Measurements from ENCODE around the gene FBXO7.

FBXO7 gene

GRCh38 chr22:32528984-32529982 is 54.7 kb downstream of the FBXO7 start:
- Histone ChIP-seq H4K20me1 (ENCODE audit: insufficient read depth) (no peaks in the 10 kb centered on the region), H3K4me2 (peak overlapping the region; percentile 33; the same call in 1 of the 2 replicates), H3K4me1 (ENCODE audit: low read depth, poor library complexity, severe bottlenecking) (peaks cover 15% of the 10 kb centered on the region), H2AFZ (ENCODE audit: low read depth) (peak overlapping the region; percentile 57), H3K27ac (no peak overlapping the region), H3K27me3 (ENCODE audit: insufficient read depth, low read depth) (no peaks in the 10 kb centered on the region), H3K4me3 (IDR thresholded peaks at IDR 0.05; ENCODE audit: insufficient read depth, low read depth, low read length) (no peak overlapping the region), H3K36me3 (ENCODE audit: insufficient read depth) (no peaks in the 10 kb centered on the region), H3K79me2 (ENCODE audit: insufficient read depth, low read depth) (no peaks in the 10 kb centered on the region), H3K9ac (no peak overlapping the region)
- peak; percentile 89 for TF ChIP-seq CTCF (conservative IDR thresholded peaks at IDR 0.05; ENCODE audit: low read depth, low read length)

GRCh38 chr22:32531228-32531627 is 56.6 kb downstream of the FBXO7 start:
- H2AFZ ChIP-seq (ENCODE audit: low read depth) = no peak overlapping the region
- no peak overlapping the region for H3K4me3 ChIP-seq (IDR thresholded peaks at IDR 0.05; ENCODE audit: insufficient read depth, low read depth, low read length)
- no peaks in the 10 kb centered on the region for H4K20me1 ChIP-seq (ENCODE audit: insufficient read depth)
- no peak overlapping the region for H3K9ac ChIP-seq
- H3K4me2 ChIP-seq = no peak overlapping the region
- H3K79me2 ChIP-seq (ENCODE audit: insufficient read depth, low read depth) = no peaks in the 10 kb centered on the region
- H3K36me3 ChIP-seq (ENCODE audit: insufficient read depth) = no peaks in the 10 kb centered on the region
- H3K4me1 ChIP-seq (ENCODE audit: low read depth, poor library complexity, severe bottlenecking) = peaks cover 28% of the 10 kb centered on the region
- no peak overlapping the region for H3K27ac ChIP-seq
- no peak for TF ChIP-seq CTCF (conservative IDR thresholded peaks at IDR 0.05; ENCODE audit: low read depth, low read length)
- H3K27me3 ChIP-seq (ENCODE audit: insufficient read depth, low read depth) = no peaks in the 10 kb centered on the region

- no peaks in the 10 kb centered on the region for H3K27me3 ChIP-seq (ENCODE audit: insufficient read depth, low read depth)
- no peaks in the 10 kb centered on the region for H4K20me1 ChIP-seq (ENCODE audit: insufficient read depth)
- H3K9ac ChIP-seq = no peak overlapping the region
- H3K4me3 ChIP-seq (IDR thresholded peaks at IDR 0.05; ENCODE audit: insufficient read depth, low read depth, low read length) = no peak overlapping the region
- H3K4me1 ChIP-seq (ENCODE audit: low read depth, poor library complexity, severe bottlenecking) = peaks cover 35% of the 10 kb centered on the region
- no peak overlapping the region for H2AFZ ChIP-seq (ENCODE audit: low read depth)
- no peaks in the 10 kb centered on the region for H3K79me2 ChIP-seq (ENCODE audit: insufficient read depth, low read depth)
- H3K27ac ChIP-seq = no peak overlapping the region
- no peak overlapping the region for H3K4me2 ChIP-seq
- no peaks in the 10 kb centered on the region for H3K36me3 ChIP-seq (ENCODE audit: insufficient read depth)
- no peak for TF ChIP-seq CTCF (conservative IDR thresholded peaks at IDR 0.05; ENCODE audit: low read depth, low read length)
Measured at GRCh38 chr22:32531931-32532819, 57.6 kb downstream of the FBXO7 start.

- Histone ChIP-seq H3K4me3 (IDR thresholded peaks at IDR 0.05; ENCODE audit: insufficient read depth, low read depth, low read length) (no peak overlapping the region), H3K79me2 (ENCODE audit: insufficient read depth, low read depth) (no peaks in the 10 kb centered on the region), H3K9ac (no peak overlapping the region), H3K4me2 (no peak overlapping the region), H2AFZ (ENCODE audit: low read depth) (no peak overlapping the region), H3K36me3 (ENCODE audit: insufficient read depth) (no peaks in the 10 kb centered on the region), H4K20me1 (ENCODE audit: insufficient read depth) (no peaks in the 10 kb centered on the region), H3K27me3 (ENCODE audit: insufficient read depth, low read depth) (no peaks in the 10 kb centered on the region), H3K4me1 (ENCODE audit: low read depth, poor library complexity, severe bottlenecking) (peaks cover 35% of the 10 kb centered on the region), H3K27ac (no peak overlapping the region)
- TF ChIP-seq CTCF (conservative IDR thresholded peaks at IDR 0.05; ENCODE audit: low read depth, low read length) = no peak
Measured at GRCh38 chr22:32532820-32533128, 58.2 kb downstream of the FBXO7 start.
